ENCODE measurements around the gene COL25A1. TPM values are rescaled to one million over a fixed set of nuclear protein-coding genes. Genes with fewer than 3 reads are reported as not detected.

The COL25A1 gene
- total and polyA plus RNA-seq, 2 donors (not counting 3 experiments of a cell fraction or from before 2014, with no cell fraction given): 0.21 to 3.5 TPM

GRCh38 chr4:109251396-109251795, 51.1 kb downstream of the COL25A1 start:
- no peaks in the 10 kb centered on the region for H3K9me1 ChIP-seq (replicated peaks; ENCODE audit: control insufficient read depth, extremely low read depth, insufficient read depth, low read length)
- FAIRE-seq (no peak), DNase-seq (ENCODE audit: low read depth, low spot score) (no peak)
- no peak overlapping the region for H3K9ac ChIP-seq (replicated peaks; ENCODE audit: extremely low read depth, insufficient read depth, low read length)
- H3K27me3 ChIP-seq (ENCODE audit: control insufficient read depth in 2 of 2, insufficient read depth in 2 of 2, low read length in 2 of 2): no peaks in the 10 kb centered on the region
- no peak overlapping the region for H3K4me2 ChIP-seq (ENCODE audit: insufficient read depth, low read length)
- TF ChIP-seq MYC (IDR thresholded peaks at IDR 0.05; ENCODE audit: low read depth, low read length) (no peak), JUN (IDR thresholded peaks at IDR 0.05; ENCODE audit: borderline replicate concordance, insufficient read depth, insufficient read length, low read depth) (no peak)
- no peak overlapping the region for H3K4me3 ChIP-seq (replicated peaks in 1 of 3; ENCODE audit: insufficient read depth in 1 of 3, low read depth in 1 of 3, low read length in 3 of 3)
- no peaks in the 10 kb centered on the region for H4K20me1 ChIP-seq (replicated peaks; ENCODE audit: control insufficient read depth, extremely low read depth, insufficient read depth, low read length)
- H3K27ac ChIP-seq (ENCODE audit: insufficient read depth, low read depth, low read length): no peak overlapping the region
- BruUV-seq (replicated peaks): no TSS peak
- H3K79me2 ChIP-seq (ENCODE audit: control insufficient read depth, insufficient read depth, low read length): no peaks in the 10 kb centered on the region
- H3K9me3 ChIP-seq (replicated peaks; ENCODE audit: control insufficient read depth, insufficient read depth, low read length): no peaks in the 10 kb centered on the region
- H3K4me1 ChIP-seq (ENCODE audit: control insufficient read depth, extremely low read depth, insufficient read depth, low read length): no peaks in the 10 kb centered on the region
- no peaks in the 10 kb centered on the region for H3K36me3 ChIP-seq (ENCODE audit: control insufficient read depth in 2 of 2, extremely low read depth in 1 of 2, insufficient read depth in 2 of 2, low read length in 2 of 2)
- intact Hi-C loops (cut with micrococcal nuclease) (no loop called here), dilution Hi-C loops (cut with MboI; ENCODE audit: extremely low pct_ligation_motif_present, low sequenced_read_pairs) (no loop called here)
- ChIA-PET POLR2A (no interaction called here), CTCF (no interaction called here)
- H2AFZ ChIP-seq (ENCODE audit: low read depth, low read length): no peak overlapping the region

- CTCF ChIA-PET: interaction anchor here (0.6 kb wide), 1 partner anchor 67 kb away, joined by 3 read pairs; no protein-coding TSS in a partner anchor
- FAIRE-seq (no peak), DNase-seq (ENCODE audit: low read depth, low spot score) (no peak)
- intact Hi-C loops (cut with micrococcal nuclease): no loop called here
- Histone ChIP-seq H2AFZ (ENCODE audit: low read depth, low read length) (no peak overlapping the region), H4K20me1 (replicated peaks; ENCODE audit: control insufficient read depth, extremely low read depth, insufficient read depth, low read length) (no peaks in the 10 kb centered on the region), H3K4me1 (ENCODE audit: control insufficient read depth, extremely low read depth, insufficient read depth, low read length) (no peaks in the 10 kb centered on the region), H3K9me1 (replicated peaks; ENCODE audit: control insufficient read depth, extremely low read depth, insufficient read depth, low read length) (no peaks in the 10 kb centered on the region), H3K9ac (replicated peaks; ENCODE audit: extremely low read depth, insufficient read depth, low read length) (no peak overlapping the region), H3K9me3 (replicated peaks; ENCODE audit: control insufficient read depth, insufficient read depth, low read length) (no peaks in the 10 kb centered on the region), H3K36me3 (ENCODE audit: control insufficient read depth in 2 of 2, extremely low read depth in 1 of 2, insufficient read depth in 2 of 2, low read length in 2 of 2) (no peaks in the 10 kb centered on the region), H3K4me2 (ENCODE audit: insufficient read depth, low read length) (no peak overlapping the region), H3K79me2 (ENCODE audit: control insufficient read depth, insufficient read depth, low read length) (no peaks in the 10 kb centered on the region), H3K4me3 (replicated peaks in 1 of 3; ENCODE audit: insufficient read depth in 1 of 3, low read depth in 1 of 3, low read length in 3 of 3) (no peak overlapping the region), H3K27me3 (ENCODE audit: control insufficient read depth in 2 of 2, insufficient read depth in 2 of 2, low read length in 2 of 2) (no peaks in the 10 kb centered on the region), H3K27ac (ENCODE audit: insufficient read depth, low read depth, low read length) (no peak overlapping the region)
- dilution Hi-C loops (cut with MboI; ENCODE audit: extremely low pct_ligation_motif_present, low sequenced_read_pairs): no loop called here
- BruUV-seq (replicated peaks): no TSS peak
- POLR2A ChIA-PET: no interaction called here
- TF ChIP-seq MAX (IDR thresholded peaks at IDR 0.05; ENCODE audit: insufficient read depth, insufficient read length): no peak
- no peak for TF ChIP-seq GATA2 (IDR thresholded peaks at IDR 0.05; ENCODE audit: insufficient read depth, insufficient read length, low read depth, low read length)
- TF ChIP-seq CTCF (IDR thresholded peaks at IDR 0.05; ENCODE audit: extremely low read depth in 1 of 2, insufficient read depth in 1 of 2, low read depth in 1 of 2, low read length in 2 of 2): no peak
Measured at GRCh38 chr4:109248322-109248900, 54.0 kb downstream of the COL25A1 start.
